Hepatocyte (in vitro differentiated cells): ENCODE data around the gene NR2F2. TPM values are rescaled to one million over a fixed set of nuclear protein-coding genes. Genes with fewer than 3 reads are reported as not detected.
A peak's percentile ranks its signal among the peaks of the same experiment; 100 is the strongest.

Source experiments
- DNase-seq: peaks from one replicate; pipeline ENCODE4 v3.0.0-alpha.2; 2016; ENCODE audit warnings: low spot score
- H2AFZ ChIP-seq: fragments of 200-600 bp; sonication (generic); 2 replicates; pipeline ENCODE4 v1.6.0; 2016; ENCODE audit warnings: antibody characterized with exemption, mild to moderate bottlenecking
- H3K27ac ChIP-seq: fragments of 200-600 bp; sonication (generic); 2 replicates; pipeline ENCODE4 v1.5.1; 2016; ENCODE audit warnings: mild to moderate bottlenecking
- H3K27me3 ChIP-seq: fragments of 200-600 bp; sonication (generic); 2 replicates; pipeline ENCODE4 v1.6.1; 2016
- H3K36me3 ChIP-seq: fragments of 200-600 bp; sonication (generic); replicated peaks from 2 replicates; pipeline ENCODE4 v1.5.1; 2016; ENCODE audit warnings: low read depth; ENCODE audit not compliant: insufficient read depth
- H3K4me1 ChIP-seq: fragments of 200-600 bp; sonication (generic); 2 replicates; pipeline ENCODE4 v1.5.1; 2016; ENCODE audit warnings: mild to moderate bottlenecking, moderate library complexity; ENCODE audit not compliant: insufficient read depth
- H3K4me2 ChIP-seq: fragments of 200-600 bp; sonication (generic); 2 replicates; pipeline ENCODE4 v1.6.0; 2016
- H3K4me3 ChIP-seq: fragments of 200-600 bp; sonication (generic); 2 replicates; pipeline ENCODE4 v1.5.1; 2016; ENCODE audit warnings: mild to moderate bottlenecking
- H3K79me2 ChIP-seq: fragments of 200-600 bp; sonication (generic); 2 replicates; pipeline ENCODE4 v1.6.0; 2017; ENCODE audit warnings: mild to moderate bottlenecking
- H3K9me2 ChIP-seq: fragments of 200-600 bp; sonication (generic); replicated peaks from 2 replicates; pipeline ENCODE4 v1.6.0; 2017; ENCODE audit warnings: mild to moderate bottlenecking; ENCODE audit not compliant: insufficient read depth
- H3K9me3 ChIP-seq: fragments of 200-600 bp; sonication (generic); 2 replicates; pipeline ENCODE4 v1.5.1; 2016; ENCODE audit warnings: low read depth, mild to moderate bottlenecking
- H4K20me1 ChIP-seq: fragments of 200-600 bp; sonication (generic); 2 replicates; pipeline ENCODE4 v1.6.0; 2016; ENCODE audit warnings: mild to moderate bottlenecking; ENCODE audit not compliant: insufficient read depth, poor library complexity, severe bottlenecking
- EZH2 ChIP-seq: fragments of 200-600 bp; sonication (generic); IDR thresholded peaks from 2 replicates; pipeline ENCODE4 v1.6.1; 2016; ENCODE audit warnings: antibody characterized with exemption, mild to moderate bottlenecking, borderline replicate concordance
- EZH2phosphoT487 ChIP-seq: fragments of 200-600 bp; sonication (generic); IDR thresholded peaks from one replicate; pipeline ENCODE4 v1.6.1; 2018; ENCODE audit warnings: antibody characterized with exemption, mild to moderate bottlenecking, low read depth, moderate library complexity; ENCODE audit not compliant: unreplicated experiment, severe bottlenecking
- WGBS: methylation state at CpG from one replicate; pipeline ENCODE4 v1.1.6; 2016; ENCODE audit warnings: low lambda C conversion rate; ENCODE audit errors: missing lambda C conversion rate; 5-methylcytosine and 5-hydroxymethylcytosine counted together
- polyA plus RNA-seq: library from polyadenylated mRNA; unstranded; fragments of >200 nt; fragmentation: Nextera tagmentation; extraction: Ambion mirVana; gene quantifications from 2 replicates; pipeline ENCODE4 v1.2.1, GENCODE V29; 2016
- total RNA-seq: library from RNA; depleted of rRNA; stranded (reverse); fragments of >200 nt; gene quantifications from 2 replicates; pipeline ENCODE4 v1.2.3, GENCODE V29; 2014
- TF ChIP-seq, protein P1 (sequence below): fragments of 200-600 bp; sonication (generic); IDR thresholded peaks from 2 replicates; pipeline ENCODE4 v1.5.1; 2016; ENCODE audit warnings: antibody characterized with exemption, mild to moderate bottlenecking; ENCODE audit not compliant: poor library complexity

Gene NR2F2
- total and polyA plus RNA-seq, 2 experiments from 2014 or later = 23.0 to 27.9 TPM

DNA sequence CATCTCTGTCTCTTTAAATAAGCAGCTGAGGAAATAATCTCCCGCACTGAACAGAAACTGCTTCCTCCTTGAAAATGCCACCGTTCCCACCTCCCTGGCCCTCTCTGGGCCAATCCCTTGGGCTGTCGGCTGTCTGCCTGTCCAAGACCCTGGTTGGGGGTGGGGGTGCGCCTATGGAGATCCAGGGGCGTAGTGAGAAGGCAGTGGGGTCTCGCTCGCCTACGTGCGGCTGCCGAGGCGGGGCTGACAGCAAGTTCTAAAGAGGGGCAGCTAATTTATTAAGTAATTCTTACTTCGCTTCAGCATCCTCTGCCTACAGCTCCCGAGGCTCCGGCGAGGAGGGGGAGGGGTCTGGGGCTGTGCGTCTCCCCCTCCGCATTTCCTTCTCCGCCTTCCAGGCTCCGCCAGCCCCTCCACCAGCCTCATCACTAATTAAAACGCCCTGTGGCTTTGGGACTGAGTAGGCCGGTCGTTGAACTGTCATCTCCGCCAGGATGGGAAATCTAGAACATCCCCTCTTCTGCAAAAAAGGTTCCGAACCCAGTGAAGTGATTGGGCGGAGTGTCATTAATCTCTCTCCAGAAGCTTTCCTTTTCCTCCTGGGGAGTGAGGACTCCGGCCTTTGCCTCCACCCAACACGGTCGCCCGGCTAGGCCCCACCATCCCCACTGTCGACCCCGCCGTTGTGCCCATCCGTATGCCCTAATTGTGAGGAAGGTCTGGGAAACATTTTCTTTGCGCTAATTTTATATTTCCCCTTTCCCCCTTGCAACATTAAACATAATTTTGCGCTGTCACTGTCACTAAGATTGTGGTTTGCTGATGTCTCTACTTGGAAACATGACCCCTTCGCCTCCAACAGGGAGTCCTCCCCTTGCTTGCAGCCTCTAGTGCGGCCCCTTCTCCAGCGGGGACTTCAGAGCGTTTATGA is 16.9 kb downstream of the NR2F2 start:
- TF ChIP-seq, protein P1, sequence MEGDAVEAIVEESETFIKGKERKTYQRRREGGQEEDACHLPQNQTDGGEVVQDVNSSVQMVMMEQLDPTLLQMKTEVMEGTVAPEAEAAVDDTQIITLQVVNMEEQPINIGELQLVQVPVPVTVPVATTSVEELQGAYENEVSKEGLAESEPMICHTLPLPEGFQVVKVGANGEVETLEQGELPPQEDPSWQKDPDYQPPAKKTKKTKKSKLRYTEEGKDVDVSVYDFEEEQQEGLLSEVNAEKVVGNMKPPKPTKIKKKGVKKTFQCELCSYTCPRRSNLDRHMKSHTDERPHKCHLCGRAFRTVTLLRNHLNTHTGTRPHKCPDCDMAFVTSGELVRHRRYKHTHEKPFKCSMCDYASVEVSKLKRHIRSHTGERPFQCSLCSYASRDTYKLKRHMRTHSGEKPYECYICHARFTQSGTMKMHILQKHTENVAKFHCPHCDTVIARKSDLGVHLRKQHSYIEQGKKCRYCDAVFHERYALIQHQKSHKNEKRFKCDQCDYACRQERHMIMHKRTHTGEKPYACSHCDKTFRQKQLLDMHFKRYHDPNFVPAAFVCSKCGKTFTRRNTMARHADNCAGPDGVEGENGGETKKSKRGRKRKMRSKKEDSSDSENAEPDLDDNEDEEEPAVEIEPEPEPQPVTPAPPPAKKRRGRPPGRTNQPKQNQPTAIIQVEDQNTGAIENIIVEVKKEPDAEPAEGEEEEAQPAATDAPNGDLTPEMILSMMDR = no peak
- no peak for TF ChIP-seq EZH2phosphoT487
- no peak for TF ChIP-seq EZH2
- Histone ChIP-seq H3K36me3 (no peaks in the 10 kb centered on the region), H4K20me1 (peaks cover 39% of the 10 kb centered on the region), H3K27me3 (peaks cover 52% of the 10 kb centered on the region), H3K4me2 (peak overlapping the region; percentile 7), H2AFZ (no peak overlapping the region), H3K27ac (no peak overlapping the region), H3K4me3 (no peak overlapping the region), H3K79me2 (peaks cover 74% of the 10 kb centered on the region), H3K9me3 (no peaks in the 10 kb centered on the region), H3K4me1 (peaks cover 28% of the 10 kb centered on the region), H3K9me2 (no peaks in the 10 kb centered on the region)
- 66% methylated on average over 39 of the region's 39 CpGs for WGBS
- DNase-seq = no peak

DNA sequence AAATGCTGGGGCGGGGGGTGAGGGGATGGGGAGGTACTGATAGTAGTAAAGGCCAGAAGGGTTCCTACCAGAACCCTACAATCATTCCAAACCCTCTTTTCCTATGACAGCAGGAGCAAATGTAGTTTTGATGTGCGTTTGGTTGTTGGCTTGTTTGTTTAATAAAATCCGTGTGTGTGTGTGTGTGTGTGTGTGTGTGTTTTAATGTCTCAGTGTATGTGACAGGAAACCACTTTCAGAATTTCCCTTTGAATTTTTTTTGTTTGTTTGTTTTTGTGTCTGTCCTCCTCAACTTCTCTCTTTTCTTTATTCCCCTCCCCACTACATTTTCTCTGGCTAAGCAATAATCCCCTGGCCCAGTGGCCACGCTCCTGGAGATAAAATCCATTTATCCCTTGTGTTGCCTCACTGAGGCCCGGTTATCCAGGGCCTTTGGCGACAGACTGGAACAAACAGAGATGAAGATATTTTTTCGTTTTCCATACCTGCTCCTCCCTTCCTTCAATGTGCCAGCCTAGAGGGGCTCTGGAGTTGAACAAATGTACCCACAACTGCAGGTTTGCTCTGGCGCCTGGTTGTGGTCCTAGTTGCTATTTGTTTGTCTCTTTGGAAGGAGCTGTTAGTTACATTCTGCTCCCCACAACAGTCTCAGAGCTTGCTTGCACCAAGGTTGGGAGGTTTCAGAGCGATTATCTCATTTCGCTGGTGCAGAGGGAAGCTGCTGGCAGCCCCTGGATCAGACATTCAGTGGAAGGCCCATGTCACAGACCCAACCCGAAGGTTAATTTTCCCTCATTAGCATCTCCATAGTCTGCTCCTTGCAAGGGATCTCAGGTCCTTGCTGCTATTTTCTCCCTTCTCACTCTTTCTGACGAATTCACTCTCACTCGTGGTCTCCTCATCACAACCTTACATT is 17.9 kb downstream of the NR2F2 start:
- DNase-seq = no peak
- Histone ChIP-seq H3K9me2 (no peaks in the 10 kb centered on the region), H2AFZ (no peak overlapping the region), H3K79me2 (peaks cover 65% of the 10 kb centered on the region), H3K4me1 (peaks cover 19% of the 10 kb centered on the region), H3K9me3 (no peaks in the 10 kb centered on the region), H3K4me3 (no peak overlapping the region), H3K27ac (no peak overlapping the region), H3K27me3 (peaks cover 62% of the 10 kb centered on the region), H4K20me1 (peaks cover 35% of the 10 kb centered on the region), H3K36me3 (no peaks in the 10 kb centered on the region), H3K4me2 (no peak overlapping the region)
- 79% methylated on average over 13 of the region's 13 CpGs for WGBS
- TF ChIP-seq EZH2phosphoT487 = no peak
- TF ChIP-seq, protein P1 = no peak
- TF ChIP-seq EZH2 = no peak

DNA sequence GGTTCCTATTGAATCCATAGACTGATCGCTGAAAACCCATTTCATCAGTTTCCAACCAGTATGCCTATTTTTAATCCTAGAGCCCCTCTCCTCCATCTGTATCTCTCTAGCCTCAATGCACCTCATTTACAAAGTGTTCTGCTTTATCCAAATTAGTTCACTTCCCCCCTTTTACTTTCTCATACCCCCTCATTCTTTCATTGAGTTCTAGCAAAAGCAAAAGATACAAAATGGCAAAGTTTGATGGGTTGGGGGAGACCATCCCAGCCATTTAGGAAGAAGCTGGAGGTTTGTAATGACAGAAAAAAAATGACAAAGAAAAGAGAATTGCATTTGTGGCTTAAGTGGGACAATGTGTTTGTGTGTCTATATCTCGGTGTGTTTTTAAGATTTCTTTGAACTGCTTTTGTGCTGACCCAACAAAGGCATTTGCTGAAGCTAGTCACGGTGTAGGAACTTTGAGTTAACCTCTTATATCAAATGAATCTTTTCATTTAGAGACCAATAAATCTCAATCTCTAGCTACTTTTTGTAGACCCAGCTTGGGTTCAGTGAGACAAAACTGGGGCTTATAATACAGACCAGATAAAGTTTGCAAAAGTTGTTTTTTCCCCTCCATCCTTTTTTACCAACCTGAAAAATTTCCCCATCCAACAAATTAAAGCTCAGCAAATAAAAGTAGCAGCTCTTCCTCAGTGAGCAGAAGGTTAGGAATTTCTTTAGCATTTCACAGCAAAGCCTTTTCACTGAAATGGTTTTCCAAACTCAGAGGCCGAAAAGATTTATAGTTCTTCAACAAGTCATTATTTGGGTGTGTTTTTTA is 18.7 kb downstream of the NR2F2 start:
- no peak overlapping the region for H2AFZ ChIP-seq
- no peaks in the 10 kb centered on the region for H3K36me3 ChIP-seq
- no peak for DNase-seq
- no peaks in the 10 kb centered on the region for H3K9me2 ChIP-seq
- WGBS = 85% methylated on average over 4 of the region's 4 CpGs
- H3K27ac ChIP-seq = no peak overlapping the region
- no peak overlapping the region for H3K4me2 ChIP-seq
- H3K4me1 ChIP-seq = peaks cover 17% of the 10 kb centered on the region
- peaks cover 33% of the 10 kb centered on the region for H4K20me1 ChIP-seq
- peaks cover 70% of the 10 kb centered on the region for H3K27me3 ChIP-seq
- peaks cover 56% of the 10 kb centered on the region for H3K79me2 ChIP-seq
- TF ChIP-seq EZH2phosphoT487 (no peak), EZH2 (peak; percentile 39)
- TF ChIP-seq, protein P1 = no peak
- no peaks in the 10 kb centered on the region for H3K9me3 ChIP-seq
- no peak overlapping the region for H3K4me3 ChIP-seq
